GM12878 (cell line): ENCODE data around the gene ZNF311. TPM values are rescaled to one million over a fixed set of nuclear protein-coding genes. Genes with fewer than 3 reads are reported as not detected.

ENCODE experiments used
- ATAC-seq: fragments of 200-7000 bp; cut with Tn5 transposase; 3 replicates; pipeline ENCODE4 v1.9.1; 2020; ENCODE audit warnings: mild to moderate bottlenecking, moderate library complexity
- BruUV-seq: library from RNA; stranded (reverse); fragments of 400-500 nt; replicated peaks from 2 replicates; lab custom pipeline; 2021; lab: Mats Ljungman, UMichigan
- CTCF ChIA-PET: fragments of 300-600 bp; sonication (Branson Sonifier 250); formaldehyde crosslinking; extraction: SDS; loops from one replicate; lab custom pipeline; 2021; ENCODE audit warnings: inconsistent platforms; lab: Yijun Ruan, JAX
- POLR2A ChIA-PET: fragments of 350-600 bp; formaldehyde crosslinking; extraction: SDS; loops from one replicate; lab custom pipeline; 2021; ENCODE audit warnings: inconsistent platforms; lab: Charles Lee
- RAD21 ChIA-PET: fragments of 300-600 bp; sonication (Branson Sonifier 250); formaldehyde crosslinking; loops from one replicate; lab custom pipeline; 2023; ENCODE audit warnings: antibody characterized with exemption; ENCODE audit not compliant: unreplicated experiment; lab: Charles Lee
- SMC1A ChIA-PET: fragments of 300-600 bp; sonication (Branson Sonifier 250); formaldehyde crosslinking; loops from one replicate; lab custom pipeline; 2023; ENCODE audit not compliant: unreplicated experiment, uncharacterized antibody; lab: Charles Lee
- DNase-seq: peaks from one replicate; pipeline ENCODE4 v3.0.0-alpha.2; 2011; ENCODE audit warnings: low read depth, low spot score
- FAIRE-seq: peaks from 3 replicates; lab custom pipeline; 2011; peaks lifted over from hg19 to GRCh38; lab: Jason Lieb, UNC
- H2AFZ ChIP-seq: 2 replicates; pipeline ENCODE4 v1.6.0; 2011; ENCODE audit warnings: low read depth, low read length, control low read depth; ENCODE audit not compliant: control insufficient read depth
- H3K27ac ChIP-seq: 2 replicates; pipeline ENCODE4 v1.5.1; 2011; ENCODE audit warnings: control low read depth; ENCODE audit not compliant: control insufficient read depth, insufficient read depth
- H3K27me3 ChIP-seq, 2 experiments: replicated peaks in 1 of 2; 2 replicates each; pipeline versions ENCODE4 v1.6.0 to v1.6.1; 2011; ENCODE audit warnings: low read length in 1 of 2; ENCODE audit not compliant: control insufficient read depth in 2 of 2, insufficient read depth in 2 of 2
- H3K36me3 ChIP-seq, 2 experiments: 2 replicates each; pipeline ENCODE4 v1.5.1; 2011; ENCODE audit warnings: low read length in 1 of 2; ENCODE audit not compliant: control insufficient read depth in 2 of 2, insufficient read depth in 2 of 2
- H3K4me1 ChIP-seq: 2 replicates; pipeline ENCODE4 v1.6.1; 2011; ENCODE audit warnings: mild to moderate bottlenecking, low read length, moderate library complexity, mixed read lengths; ENCODE audit not compliant: control insufficient read depth, insufficient read depth
- H3K4me2 ChIP-seq: 2 replicates; pipeline ENCODE4 v1.6.0; 2011; ENCODE audit warnings: control low read depth; ENCODE audit not compliant: control insufficient read depth, insufficient read depth
- H3K4me3 ChIP-seq: fragments of 200-600 bp; sonication (generic); 2 replicates; pipeline ENCODE4 v1.5.1; 2016
- H3K79me2 ChIP-seq: 2 replicates; pipeline ENCODE4 v1.6.0; 2011; ENCODE audit warnings: low read length; ENCODE audit not compliant: control insufficient read depth, insufficient read depth
- H3K9ac ChIP-seq: 2 replicates; pipeline ENCODE4 v1.8.0; 2011; ENCODE audit warnings: low read length, control low read depth, mixed read lengths; ENCODE audit not compliant: control insufficient read depth, insufficient read depth
- H3K9me3 ChIP-seq: replicated peaks from 3 replicates; pipeline ENCODE4 v1.5.1; 2011; ENCODE audit warnings: mild to moderate bottlenecking, low read length; ENCODE audit not compliant: control insufficient read depth, insufficient read depth
- H4K20me1 ChIP-seq: 2 replicates; pipeline ENCODE4 v1.6.0; 2011; ENCODE audit not compliant: control insufficient read depth, insufficient read depth
- ATF7 ChIP-seq: fragments of 450-650 bp; IDR thresholded peaks from 2 replicates; pipeline ENCODE4 v1.6.1; 2016; ENCODE audit warnings: low read depth, mild to moderate bottlenecking
- CEBPB ChIP-seq, 2 experiments: fragments of 150-350 bp in 1 of 2; IDR thresholded peaks; 2 replicates each; pipeline ENCODE4 v1.6.1; 2012 to 2014; ENCODE audit warnings: low read depth in 2 of 2, low read length in 2 of 2, borderline replicate concordance in 1 of 2, inconsistent platforms in 1 of 2
- CHD1 ChIP-seq: IDR thresholded peaks from 2 replicates; pipeline ENCODE4 v1.6.1; 2012; ENCODE audit warnings: low read depth, low read length, improper control_type of control experiment
- E4F1 ChIP-seq: fragments of 450-650 bp; IDR thresholded peaks from 2 replicates; pipeline ENCODE4 v1.6.1; 2018; ENCODE audit warnings: borderline replicate concordance, mild to moderate bottlenecking; ENCODE audit not compliant: partially characterized antibody
- ETV6 ChIP-seq, 2 experiments: fragments of 450-650 bp in 1 of 2; IDR thresholded peaks in 1 of 2; conservative IDR thresholded peaks in 1 of 2; 2 replicates each; pipeline ENCODE4 v1.6.1; 2014; ENCODE audit warnings: antibody characterized with exemption in 1 of 2, borderline replicate concordance in 1 of 2, low read depth in 1 of 2, mild to moderate bottlenecking in 1 of 2, moderate library complexity in 1 of 2
- IKZF1 ChIP-seq: fragments of 450-650 bp; conservative IDR thresholded peaks from 2 replicates; pipeline ENCODE4 v1.6.1; 2017; ENCODE audit warnings: antibody characterized with exemption, mild to moderate bottlenecking
- MYB ChIP-seq: fragments of 150-350 bp; IDR thresholded peaks from 2 replicates; pipeline ENCODE4 v1.6.1; 2014; ENCODE audit warnings: mild to moderate bottlenecking, low read depth, low read length, borderline replicate concordance
- SMAD1 ChIP-seq: fragments of 450-650 bp; IDR thresholded peaks from 2 replicates; pipeline ENCODE4 v1.6.1; 2018; ENCODE audit warnings: mild to moderate bottlenecking, low read depth; ENCODE audit not compliant: partially characterized antibody
- TARDBP ChIP-seq: IDR thresholded peaks from 2 replicates; pipeline ENCODE4 v1.6.1; 2016; ENCODE audit warnings: borderline replicate concordance
- ZNF622 ChIP-seq: fragments of 450-650 bp; IDR thresholded peaks from 2 replicates; pipeline ENCODE4 v1.6.1; 2017; ENCODE audit warnings: mild to moderate bottlenecking, inconsistent platforms
- WGBS: methylation state at CpG from one replicate; pipeline ENCODE4 v1.1.6; 2016; ENCODE audit warnings: low lambda C conversion rate; ENCODE audit not compliant: insufficient replicate concordance, insufficient coverage; ENCODE audit errors: missing lambda C conversion rate; 5-methylcytosine and 5-hydroxymethylcytosine counted together
- in situ Hi-C: fragments of 300-500 bp; cut with MboI; formaldehyde crosslinking; loops from 9 replicates; pipeline ENCODE4 v1.14.3; 2018; ENCODE audit warnings: mixed read lengths
- intact Hi-C: fragments of 100-400 bp; cut with micrococcal nuclease; formaldehyde crosslinking; loops from one replicate; pipeline ENCODE4 v1.14.2; 2022; ENCODE audit not compliant: unreplicated experiment
- polyA plus RNA-seq, 11 experiments: library from polyadenylated mRNA; depleted of rRNA in 4 of 11; unstranded in 6 of 11; stranded (reverse) in 5 of 11; fragments of >200 nt; fragmentation: Nextera tagmentation in 4 of 11; fragmentation: Illumina TruSeq in 1 of 11; extraction: Ambion mirVana in 4 of 11; extraction: Trizol in 1 of 11; gene quantifications; 1 replicate in 1 of 11; 2 replicates in 10 of 11; pipeline versions ENCODE4 v1.2.1 to v1.2.3, GENCODE V29; 2011 to 2016; ENCODE audit warnings: inconsistent platforms in 2 of 11, missing spikeins in 2 of 11, low read depth in 1 of 11
- total RNA-seq, 4 experiments: library from RNA; depleted of rRNA in 3 of 4; stranded (reverse); fragments of >200 nt in 3 of 4; fragmentation: Illumina TruSeq in 1 of 4; extraction: Trizol in 1 of 4; gene quantifications; 2 replicates each; pipeline versions ENCODE4 v1.2.1 to v1.2.3, GENCODE V29; 2013 to 2021
- TF ChIP-seq, protein P1 (sequence below): fragments of 450-650 bp; formaldehyde crosslinking; IDR thresholded peaks from 2 replicates; pipeline ENCODE4 v1.4.0; 2022; ENCODE audit warnings: mild to moderate bottlenecking, moderate library complexity
- TF ChIP-seq, protein P2 (sequence below): IDR thresholded peaks from 2 replicates; pipeline ENCODE4 v1.6.1; 2011; ENCODE audit warnings: borderline replicate concordance, low read depth, mild to moderate bottlenecking, moderate library complexity, mixed read lengths, low read length; ENCODE audit not compliant: insufficient read depth; ENCODE audit errors: extremely low read length
- TF ChIP-seq, protein P3 (sequence below): IDR thresholded peaks from 2 replicates; pipeline ENCODE4 v1.6.1; 2011; ENCODE audit warnings: low read depth, mild to moderate bottlenecking, low read length, moderate library complexity, borderline replicate concordance; ENCODE audit errors: extremely low read depth

ZNF311 gene
- total and polyA plus RNA-seq, 10 of the 15 experiments (the other 5 are each of a cell fraction or from before 2014, with no cell fraction given) = 0.07 TPM; not detected in 9

- Histone ChIP-seq H3K4me2 (peak overlapping the region; percentile 21), H3K9ac (peak overlapping the region; percentile 2; the same call in 1 of the 2 replicates), H3K27ac (no peak overlapping the region), H3K4me1 (peaks cover 6% of the 10 kb centered on the region; the same call in 1 of the 2 replicates), H3K36me3 (no peaks in the 10 kb centered on the region), H4K20me1 (no peaks in the 10 kb centered on the region), H3K4me3 (peak overlapping the region; percentile 49; the same call in 1 of the 2 replicates), H3K27me3 (no peaks in the 10 kb centered on the region), H2AFZ (peak overlapping the region; percentile 41), H3K79me2 (no peaks in the 10 kb centered on the region), H3K9me3 (no peaks in the 10 kb centered on the region; the same call in 2 of the 3 replicates)
- POLR2A ChIA-PET = no interaction called here
- SMC1A ChIA-PET = interaction anchor here (0.8 kb wide), 1 partner anchor 55 kb away, joined by 3 read pairs; no protein-coding TSS in a partner anchor
- no peak for ATAC-seq
- BruUV-seq = no TSS peak
- 47% methylated on average over 43 of the region's 51 CpGs for whole genome bisulfite sequencing
- in situ Hi-C loops (no loop called here), intact Hi-C loops (no loop called here)
- no peak for DNase-seq
- RAD21 ChIA-PET = no interaction called here
- FAIRE-seq = no peak
- CTCF ChIA-PET = no interaction called here
- TF ChIP-seq ETV6 (conservative IDR thresholded peaks at IDR 0.05 in 1 of 2, IDR thresholded peaks at IDR 0.05 in 1 of 2; ENCODE audit: borderline replicate concordance in 1 of 2, low read depth in 1 of 2) (no peak), CHD1 (no peak), ATF7 (no peak), E4F1 (no peak), MYB (no peak), IKZF1 (no peak), SMAD1 (no peak), ZNF622 (no peak), TARDBP (no peak), CEBPB (IDR thresholded peaks at IDR 0.05; ENCODE audit: borderline replicate concordance in 1 of 2, low read depth in 2 of 2, low read length in 2 of 2) (no peak)
- TF ChIP-seq, protein P1, sequence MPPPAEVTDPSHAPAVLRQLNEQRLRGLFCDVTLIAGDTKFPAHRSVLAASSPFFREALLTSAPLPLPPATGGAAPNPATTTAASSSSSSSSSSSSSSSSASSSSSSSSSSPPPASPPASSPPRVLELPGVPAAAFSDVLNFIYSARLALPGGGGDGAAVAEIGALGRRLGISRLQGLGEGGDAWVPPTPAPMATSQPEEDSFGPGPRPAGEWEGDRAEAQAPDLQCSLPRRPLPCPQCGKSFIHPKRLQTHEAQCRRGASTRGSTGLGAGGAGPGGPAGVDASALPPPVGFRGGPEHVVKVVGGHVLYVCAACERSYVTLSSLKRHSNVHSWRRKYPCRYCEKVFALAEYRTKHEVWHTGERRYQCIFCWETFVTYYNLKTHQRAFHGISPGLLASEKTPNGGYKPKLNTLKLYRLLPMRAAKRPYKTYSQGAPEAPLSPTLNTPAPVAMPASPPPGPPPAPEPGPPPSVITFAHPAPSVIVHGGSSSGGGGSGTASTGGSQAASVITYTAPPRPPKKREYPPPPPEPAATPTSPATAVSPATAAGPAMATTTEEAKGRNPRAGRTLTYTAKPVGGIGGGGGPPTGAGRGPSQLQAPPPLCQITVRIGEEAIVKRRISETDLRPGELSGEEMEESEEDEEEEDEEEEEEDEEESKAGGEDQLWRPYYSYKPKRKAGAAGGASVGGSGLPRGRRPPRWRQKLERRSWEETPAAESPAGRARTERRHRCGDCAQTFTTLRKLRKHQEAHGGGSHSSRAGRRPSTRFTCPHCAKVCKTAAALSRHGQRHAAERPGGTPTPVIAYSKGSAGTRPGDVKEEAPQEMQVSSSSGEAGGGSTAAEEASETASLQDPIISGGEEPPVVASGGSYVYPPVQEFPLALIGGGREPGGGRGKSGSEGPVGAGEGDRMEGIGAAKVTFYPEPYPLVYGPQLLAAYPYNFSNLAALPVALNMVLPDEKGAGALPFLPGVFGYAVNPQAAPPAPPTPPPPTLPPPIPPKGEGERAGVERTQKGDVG = no peak
- TF ChIP-seq, protein P2, sequence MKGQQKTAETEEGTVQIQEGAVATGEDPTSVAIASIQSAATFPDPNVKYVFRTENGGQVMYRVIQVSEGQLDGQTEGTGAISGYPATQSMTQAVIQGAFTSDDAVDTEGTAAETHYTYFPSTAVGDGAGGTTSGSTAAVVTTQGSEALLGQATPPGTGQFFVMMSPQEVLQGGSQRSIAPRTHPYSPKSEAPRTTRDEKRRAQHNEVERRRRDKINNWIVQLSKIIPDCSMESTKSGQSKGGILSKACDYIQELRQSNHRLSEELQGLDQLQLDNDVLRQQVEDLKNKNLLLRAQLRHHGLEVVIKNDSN = no peak
- TF ChIP-seq, protein P3, sequence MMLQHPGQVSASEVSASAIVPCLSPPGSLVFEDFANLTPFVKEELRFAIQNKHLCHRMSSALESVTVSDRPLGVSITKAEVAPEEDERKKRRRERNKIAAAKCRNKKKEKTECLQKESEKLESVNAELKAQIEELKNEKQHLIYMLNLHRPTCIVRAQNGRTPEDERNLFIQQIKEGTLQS = no peak
These were observed 27.6 kb downstream of the ZNF311 start for GRCh38 chr6:28977341-28978132.
